MM.1S (cell line): ENCODE results near the gene FNTB.
"Not testable (repeated sequence)": the region's sequence is repeated elsewhere in the genome, so short reads cannot be mapped to it uniquely, and the experiment has no call there.

Source experiments
- DNase-seq: peaks from one replicate; pipeline ENCODE4 v3.0.0-alpha.2; 2015
- H2AFZ ChIP-seq: fragments of 300-600 bp; sonication (generic); 2 replicates; pipeline ENCODE4 v1.6.0; 2016; ENCODE audit warnings: antibody characterized with exemption, low read length
- H3F3A ChIP-seq: fragments of 300-600 bp; sonication (generic); 2 replicates; pipeline ENCODE4 v1.6.1; 2016; ENCODE audit warnings: mild to moderate bottlenecking, antibody characterized with exemption, low read length, moderate library complexity, mixed read lengths; ENCODE audit not compliant: insufficient read depth
- H3K27ac ChIP-seq: fragments of 300-600 bp; sonication (generic); 2 replicates; pipeline ENCODE4 v1.5.1; 2016; ENCODE audit warnings: mild to moderate bottlenecking, low read length
- H3K27me3 ChIP-seq: fragments of 300-600 bp; sonication (generic); replicated peaks from 2 replicates; pipeline ENCODE4 v1.6.0; 2016; ENCODE audit warnings: low read length; ENCODE audit not compliant: insufficient read depth
- H3K36me3 ChIP-seq: fragments of 300-600 bp; sonication (generic); replicated peaks from 2 replicates; pipeline ENCODE4 v1.6.1; 2016; ENCODE audit warnings: mild to moderate bottlenecking, low read length, mixed read lengths; ENCODE audit not compliant: insufficient read depth
- H3K4me1 ChIP-seq: fragments of 300-600 bp; sonication (generic); 2 replicates; pipeline ENCODE4 v1.6.1; 2016; ENCODE audit warnings: low read length, mixed read lengths
- H3K4me2 ChIP-seq: fragments of 300-600 bp; sonication (generic); 2 replicates; pipeline ENCODE4 v1.6.0; 2016; ENCODE audit warnings: low read depth, low read length
- H3K4me3 ChIP-seq: fragments of 300-600 bp; sonication (generic); 2 replicates; pipeline ENCODE4 v1.5.1; 2016; ENCODE audit warnings: low read length, mixed read lengths
- H3K79me2 ChIP-seq: fragments of 300-600 bp; sonication (generic); 2 replicates; pipeline ENCODE4 v1.6.1; 2016; ENCODE audit warnings: mixed run types, low read length, mixed read lengths
- H3K9ac ChIP-seq: fragments of 300-600 bp; sonication (generic); 2 replicates; pipeline ENCODE4 v1.6.1; 2016; ENCODE audit warnings: low read length, mixed read lengths
- H3K9me2 ChIP-seq: fragments of 300-600 bp; sonication (generic); replicated peaks from 2 replicates; pipeline ENCODE4 v1.6.1; 2016; ENCODE audit warnings: mild to moderate bottlenecking, low read length, mixed read lengths; ENCODE audit not compliant: insufficient read depth
- H3K9me3 ChIP-seq: fragments of 300-600 bp; sonication (generic); replicated peaks from 2 replicates; pipeline ENCODE4 v1.6.1; 2016; ENCODE audit warnings: mild to moderate bottlenecking, low read length, mixed read lengths; ENCODE audit not compliant: insufficient read depth
- H4K20me1 ChIP-seq: fragments of 300-600 bp; sonication (generic); 2 replicates; pipeline ENCODE4 v1.6.1; 2016; ENCODE audit warnings: mild to moderate bottlenecking, low read length, moderate library complexity, mixed read lengths; ENCODE audit not compliant: insufficient read depth
- EZH2 ChIP-seq: fragments of 300-600 bp; sonication (generic); optimal IDR thresholded peaks from 2 replicates; pipeline ENCODE3; 2017; ENCODE audit warnings: low read depth, mild to moderate bottlenecking, antibody characterized with exemption, low read length, mixed read lengths
- EZH2phosphoT487 ChIP-seq: fragments of 300-600 bp; sonication (generic); IDR thresholded peaks from 2 replicates; pipeline ENCODE4 v1.6.1; 2018; ENCODE audit warnings: antibody characterized with exemption, low read length
- TF ChIP-seq, protein P1 (sequence below): fragments of 300-600 bp; sonication (generic); IDR thresholded peaks from 2 replicates; pipeline ENCODE4 v1.5.1; 2016; ENCODE audit warnings: antibody characterized with exemption, low read length, mixed read lengths

Gene FNTB

GRCh38 chr14:65026526-65026925, 39.8 kb downstream of the FNTB start:
- H2AFZ ChIP-seq: no peak overlapping the region
- no peak overlapping the region for H3K9ac ChIP-seq
- no peaks in the 10 kb centered on the region for H3K4me1 ChIP-seq
- no peaks in the 10 kb centered on the region for H3F3A ChIP-seq
- H4K20me1 ChIP-seq: no peaks in the 10 kb centered on the region
- H3K4me3 ChIP-seq: no peak overlapping the region
- H3K27me3 ChIP-seq: no peaks in the 10 kb centered on the region
- H3K4me2 ChIP-seq: no peak overlapping the region
- no peaks in the 10 kb centered on the region for H3K36me3 ChIP-seq
- no peaks in the 10 kb centered on the region for H3K9me3 ChIP-seq
- no peaks in the 10 kb centered on the region for H3K9me2 ChIP-seq
- no peak for DNase-seq
- TF ChIP-seq, protein P1, sequence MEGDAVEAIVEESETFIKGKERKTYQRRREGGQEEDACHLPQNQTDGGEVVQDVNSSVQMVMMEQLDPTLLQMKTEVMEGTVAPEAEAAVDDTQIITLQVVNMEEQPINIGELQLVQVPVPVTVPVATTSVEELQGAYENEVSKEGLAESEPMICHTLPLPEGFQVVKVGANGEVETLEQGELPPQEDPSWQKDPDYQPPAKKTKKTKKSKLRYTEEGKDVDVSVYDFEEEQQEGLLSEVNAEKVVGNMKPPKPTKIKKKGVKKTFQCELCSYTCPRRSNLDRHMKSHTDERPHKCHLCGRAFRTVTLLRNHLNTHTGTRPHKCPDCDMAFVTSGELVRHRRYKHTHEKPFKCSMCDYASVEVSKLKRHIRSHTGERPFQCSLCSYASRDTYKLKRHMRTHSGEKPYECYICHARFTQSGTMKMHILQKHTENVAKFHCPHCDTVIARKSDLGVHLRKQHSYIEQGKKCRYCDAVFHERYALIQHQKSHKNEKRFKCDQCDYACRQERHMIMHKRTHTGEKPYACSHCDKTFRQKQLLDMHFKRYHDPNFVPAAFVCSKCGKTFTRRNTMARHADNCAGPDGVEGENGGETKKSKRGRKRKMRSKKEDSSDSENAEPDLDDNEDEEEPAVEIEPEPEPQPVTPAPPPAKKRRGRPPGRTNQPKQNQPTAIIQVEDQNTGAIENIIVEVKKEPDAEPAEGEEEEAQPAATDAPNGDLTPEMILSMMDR: no peak
- TF ChIP-seq EZH2: no peak
- no peak for TF ChIP-seq EZH2phosphoT487
- H3K27ac ChIP-seq: no peak overlapping the region
- H3K79me2 ChIP-seq: no peaks in the 10 kb centered on the region

DNA sequence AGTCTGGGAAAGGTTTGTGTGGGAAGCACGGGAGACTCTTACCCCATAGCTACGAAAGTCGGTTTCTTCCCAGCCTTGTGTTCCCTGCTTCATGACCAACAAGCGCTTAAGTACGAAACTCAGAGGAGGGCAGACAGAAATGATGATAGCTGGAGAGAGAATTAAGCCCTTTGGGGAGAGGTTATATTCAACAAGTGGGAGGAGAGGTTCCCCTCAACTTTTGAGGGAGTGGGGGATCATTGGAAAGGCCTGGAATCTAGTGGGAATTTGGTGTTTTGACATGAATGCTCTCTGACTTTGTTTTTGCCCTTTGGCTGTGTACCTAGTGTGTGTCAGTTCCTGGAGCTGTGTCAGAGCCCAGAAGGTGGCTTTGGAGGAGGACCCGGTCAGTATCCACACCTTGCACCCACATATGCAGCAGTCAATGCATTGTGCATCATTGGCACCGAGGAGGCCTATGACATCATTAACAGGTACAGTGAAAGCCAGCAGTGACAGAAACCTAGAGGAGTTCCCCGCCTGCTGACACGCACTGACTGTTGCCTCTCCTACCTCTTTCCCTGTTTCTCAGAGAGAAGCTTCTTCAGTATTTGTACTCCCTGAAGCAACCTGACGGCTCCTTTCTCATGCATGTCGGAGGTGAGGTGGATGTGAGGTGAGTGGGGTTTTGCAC, 40.6 kb downstream of the FNTB start:
- Histone ChIP-seq H3K9me2 (no peaks in the 10 kb centered on the region), H3K9ac (no peak overlapping the region), H3K79me2 (no peaks in the 10 kb centered on the region), H3K4me3 (no peak overlapping the region), H3K27ac (no peak overlapping the region), H2AFZ (no peak overlapping the region), H3K4me2 (no peak overlapping the region), H3K27me3 (no peaks in the 10 kb centered on the region), H3K4me1 (no peaks in the 10 kb centered on the region), H3F3A (no peaks in the 10 kb centered on the region), H3K9me3 (no peaks in the 10 kb centered on the region), H4K20me1 (no peaks in the 10 kb centered on the region), H3K36me3 (no peaks in the 10 kb centered on the region)
- DNase-seq: no peak
- TF ChIP-seq EZH2 (no peak), EZH2phosphoT487 (no peak)

DNA sequence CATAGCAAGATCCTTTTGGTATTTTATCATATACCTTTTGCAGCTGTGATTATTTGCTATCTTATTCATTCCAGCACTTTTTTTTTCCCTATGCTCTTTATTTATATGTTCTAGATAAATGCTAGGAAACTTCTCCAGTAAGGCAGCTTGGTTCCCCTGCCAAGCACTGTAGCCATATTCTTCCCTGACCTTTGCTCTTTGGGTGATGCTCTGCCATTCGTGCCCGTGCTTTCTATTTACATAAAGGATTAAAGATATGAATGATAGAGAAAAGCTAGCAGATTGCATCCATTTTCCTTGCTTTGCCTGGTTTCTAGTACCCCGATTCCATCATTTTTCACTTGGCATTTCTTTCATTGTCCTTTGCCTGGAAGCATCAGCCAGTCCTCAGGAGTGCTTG, 42.2 kb downstream of the FNTB start:
- Histone ChIP-seq H3K9me3 (no peaks in the 10 kb centered on the region), H3K4me1 (no peaks in the 10 kb centered on the region), H2AFZ (no peak overlapping the region), H3K9ac (no peak overlapping the region), H3K4me3 (no peak overlapping the region), H3K4me2 (no peak overlapping the region), H3F3A (no peaks in the 10 kb centered on the region), H3K27me3 (no peaks in the 10 kb centered on the region), H3K79me2 (no peaks in the 10 kb centered on the region), H3K36me3 (no peaks in the 10 kb centered on the region), H3K9me2 (no peaks in the 10 kb centered on the region), H4K20me1 (no peaks in the 10 kb centered on the region), H3K27ac (no peak overlapping the region)
- no peak for DNase-seq
- no peak for TF ChIP-seq EZH2phosphoT487
- no peak for TF ChIP-seq EZH2
- TF ChIP-seq, protein P1: no peak

- not testable (repeated sequence) for H3K9me3 ChIP-seq, H2AFZ ChIP-seq, H3F3A ChIP-seq, H3K4me3 ChIP-seq, H3K36me3 ChIP-seq, H3K79me2 ChIP-seq, H3K27me3 ChIP-seq, H3K9me2 ChIP-seq, H3K4me1 ChIP-seq, H4K20me1 ChIP-seq, DNase-seq, H3K4me2 ChIP-seq, H3K27ac ChIP-seq, H3K9ac ChIP-seq
Measured at GRCh38 chr14:65031321-65031720, 44.6 kb downstream of the FNTB start.
